Measurements from ENCODE around the gene TBC1D24.

Gene TBC1D24

GRCh38 chr16:2526135-2526534 is 51.2 kb downstream of the TBC1D24 start:
- Histone ChIP-seq H3K4me1 (ENCODE audit: insufficient read depth, low read length) (peaks cover 3% of the 10 kb centered on the region), H3K9ac (ENCODE audit: low read depth, low read length) (no peak overlapping the region), H3K27ac (ENCODE audit: low read depth, low read length) (no peak overlapping the region), H3K9me3 (ENCODE audit: insufficient read depth, low read depth, low read length) (no peaks in the 10 kb centered on the region), H3K27me3 (ENCODE audit: insufficient read depth, low read length) (no peaks in the 10 kb centered on the region), H3K36me3 (ENCODE audit: insufficient read depth, low read length) (peaks cover 57% of the 10 kb centered on the region), H3K4me3 (ENCODE audit: low read length) (no peak overlapping the region)
- 95% methylated on average over 8 of the region's 8 CpGs for WGBS

GRCh38 chr16:2527071-2527783 is 52.3 kb downstream of the TBC1D24 start:
- Histone ChIP-seq H3K9ac (ENCODE audit: low read depth, low read length) (no peak overlapping the region), H3K4me1 (ENCODE audit: insufficient read depth, low read length) (peaks cover 6% of the 10 kb centered on the region), H3K27ac (ENCODE audit: low read depth, low read length) (no peak overlapping the region)

GRCh38 chr16:2527784-2528100 is 52.8 kb downstream of the TBC1D24 start:
- whole genome bisulfite sequencing = 95% methylated on average over 24 of the region's 24 CpGs
- H3K36me3 ChIP-seq (ENCODE audit: insufficient read depth, low read length) = peaks cover 54% of the 10 kb centered on the region
- H3K4me1 ChIP-seq (ENCODE audit: insufficient read depth, low read length) = peaks cover 6% of the 10 kb centered on the region
- H3K9me3 ChIP-seq (ENCODE audit: insufficient read depth, low read depth, low read length) = no peaks in the 10 kb centered on the region
- H3K27me3 ChIP-seq (ENCODE audit: insufficient read depth, low read length) = no peaks in the 10 kb centered on the region
- no peak overlapping the region for H3K27ac ChIP-seq (ENCODE audit: low read depth, low read length)
- H3K4me3 ChIP-seq (ENCODE audit: low read length) = no peak overlapping the region
- H3K9ac ChIP-seq (ENCODE audit: low read depth, low read length) = no peak overlapping the region

More at GRCh38 chr16:2527071-2527783, 52.3 kb downstream of the TBC1D24 start:
- Histone ChIP-seq H3K9me3 (ENCODE audit: insufficient read depth, low read depth, low read length) (no peaks in the 10 kb centered on the region), H3K4me3 (ENCODE audit: low read length) (no peak overlapping the region), H3K27me3 (ENCODE audit: insufficient read depth, low read length) (no peaks in the 10 kb centered on the region), H3K36me3 (ENCODE audit: insufficient read depth, low read length) (peaks cover 54% of the 10 kb centered on the region)
- 94% methylated on average over 11 of the region's 12 CpGs for WGBS

- 96% methylated on average over 36 of the region's 36 CpGs for WGBS
- H3K27ac ChIP-seq (ENCODE audit: low read depth, low read length) = no peak overlapping the region
Observed at GRCh38 chr16:2528161-2529060, 53.5 kb downstream of the TBC1D24 start.

GRCh38 chr16:2529061-2529931 is 54.4 kb downstream of the TBC1D24 start:
- H3K36me3 ChIP-seq (ENCODE audit: insufficient read depth, low read length) = peaks cover 39% of the 10 kb centered on the region
- no peak overlapping the region for H3K27ac ChIP-seq (ENCODE audit: low read depth, low read length)
- H3K27me3 ChIP-seq (ENCODE audit: insufficient read depth, low read length) = no peaks in the 10 kb centered on the region
- 94% methylated on average over 32 of the region's 32 CpGs for WGBS
- H3K9ac ChIP-seq (ENCODE audit: low read depth, low read length) = no peak overlapping the region
- H3K4me3 ChIP-seq (ENCODE audit: low read length) = no peak overlapping the region
- no peaks in the 10 kb centered on the region for H3K9me3 ChIP-seq (ENCODE audit: insufficient read depth, low read depth, low read length)
- H3K4me1 ChIP-seq (ENCODE audit: insufficient read depth, low read length) = peaks cover 6% of the 10 kb centered on the region

More at GRCh38 chr16:2528161-2529060, 53.5 kb downstream of the TBC1D24 start:
- peaks cover 6% of the 10 kb centered on the region for H3K4me1 ChIP-seq (ENCODE audit: insufficient read depth, low read length)
- H3K4me3 ChIP-seq (ENCODE audit: low read length) = no peak overlapping the region
- no peaks in the 10 kb centered on the region for H3K27me3 ChIP-seq (ENCODE audit: insufficient read depth, low read length)
- H3K36me3 ChIP-seq (ENCODE audit: insufficient read depth, low read length) = peaks cover 48% of the 10 kb centered on the region
- no peak overlapping the region for H3K9ac ChIP-seq (ENCODE audit: low read depth, low read length)
- H3K9me3 ChIP-seq (ENCODE audit: insufficient read depth, low read depth, low read length) = no peaks in the 10 kb centered on the region

- no peaks in the 10 kb centered on the region for H3K9me3 ChIP-seq (ENCODE audit: insufficient read depth, low read depth, low read length)
- no peak overlapping the region for H3K9ac ChIP-seq (ENCODE audit: low read depth, low read length)
- H3K36me3 ChIP-seq (ENCODE audit: insufficient read depth, low read length) = peaks cover 31% of the 10 kb centered on the region
- H3K4me1 ChIP-seq (ENCODE audit: insufficient read depth, low read length) = peaks cover 6% of the 10 kb centered on the region
- no peak overlapping the region for H3K27ac ChIP-seq (ENCODE audit: low read depth, low read length)
- no peak overlapping the region for H3K4me3 ChIP-seq (ENCODE audit: low read length)
- WGBS = 92% methylated on average over 15 of the region's 15 CpGs
- no peaks in the 10 kb centered on the region for H3K27me3 ChIP-seq (ENCODE audit: insufficient read depth, low read length)
Observed at GRCh38 chr16:2529961-2530628, 55.2 kb downstream of the TBC1D24 start.

GRCh38 chr16:2530629-2531318 is 55.8 kb downstream of the TBC1D24 start:
- peak overlapping the region; percentile 77; the same call in 1 of the 2 replicates for H3K9ac ChIP-seq (ENCODE audit: low read depth, low read length)
- H3K36me3 ChIP-seq (ENCODE audit: insufficient read depth, low read length) = peaks cover 30% of the 10 kb centered on the region
- peak overlapping the region; percentile 71; the same call in 1 of the 2 replicates for H3K27ac ChIP-seq (ENCODE audit: low read depth, low read length)
- WGBS = 76% methylated on average over 14 of the region's 14 CpGs
- peak overlapping the region; percentile 71 for H3K4me3 ChIP-seq (ENCODE audit: low read length)
- no peaks in the 10 kb centered on the region for H3K27me3 ChIP-seq (ENCODE audit: insufficient read depth, low read length)
- peaks cover 6% of the 10 kb centered on the region for H3K4me1 ChIP-seq (ENCODE audit: insufficient read depth, low read length)
- no peaks in the 10 kb centered on the region for H3K9me3 ChIP-seq (ENCODE audit: insufficient read depth, low read depth, low read length)

GRCh38 chr16:2531371-2531695 is 56.4 kb downstream of the TBC1D24 start, which contains the start of gene CEMP1:
Gene CEMP1 (minus strand): TSS chr16:2531408. CDS start chr16:2531073, 335 bp downstream.
- H3K27ac ChIP-seq (ENCODE audit: low read depth, low read length) = peak within 1 kb of the TSS; percentile 71
- H3K36me3 ChIP-seq (ENCODE audit: insufficient read depth, low read length) = peaks cover 26% of the 10 kb centered on the region
- H3K27me3 ChIP-seq (ENCODE audit: insufficient read depth, low read length) = no peaks in the 10 kb centered on the region
- peaks cover 6% of the 10 kb centered on the region for H3K4me1 ChIP-seq (ENCODE audit: insufficient read depth, low read length)
- H3K9ac ChIP-seq (ENCODE audit: low read depth, low read length) = peak within 1 kb of the TSS; percentile 77
- WGBS = 11% methylated on average over 11 of the region's 11 CpGs
- no peaks in the 10 kb centered on the region for H3K9me3 ChIP-seq (ENCODE audit: insufficient read depth, low read depth, low read length)
- peak within 1 kb of the TSS; percentile 71 for H3K4me3 ChIP-seq (ENCODE audit: low read length)

GRCh38 chr16:2531696-2532493 is 57.0 kb downstream of the TBC1D24 start:
- under 1% methylated on average over 84 of the region's 84 CpGs for WGBS
- H3K9me3 ChIP-seq (ENCODE audit: insufficient read depth, low read depth, low read length) = no peaks in the 10 kb centered on the region
- H3K27ac ChIP-seq (ENCODE audit: low read depth, low read length) = peak overlapping the region; percentile 71
- peak overlapping the region; percentile 71 for H3K4me3 ChIP-seq (ENCODE audit: low read length)
- H3K4me1 ChIP-seq (ENCODE audit: insufficient read depth, low read length) = peaks cover 6% of the 10 kb centered on the region
- H3K36me3 ChIP-seq (ENCODE audit: insufficient read depth, low read length) = peaks cover 22% of the 10 kb centered on the region
- peak overlapping the region; percentile 77 for H3K9ac ChIP-seq (ENCODE audit: low read depth, low read length)
- no peaks in the 10 kb centered on the region for H3K27me3 ChIP-seq (ENCODE audit: insufficient read depth, low read length)
